Vagina (tissue), 2 donors: ENCODE data around the gene ECT2. TPM values are rescaled to one million over a fixed set of nuclear protein-coding genes. Genes with fewer than 3 reads are reported as not detected.

Experiments used
- DNase-seq, 2 donors: peaks; one replicate each; pipeline ENCODE4 v3.0.0-alpha.2; 2017; ENCODE audit errors: extremely low spot score in 2 of 2
- H3K27ac ChIP-seq: fragments of 200-600 bp; sonication (generic); one replicate; pipeline ENCODE4 v1.5.1; 2019
- H3K27me3 ChIP-seq: fragments of 200-600 bp; sonication (generic); one replicate; pipeline ENCODE4 v1.5.1; 2019
- H3K36me3 ChIP-seq, 2 donors: fragments of 200-600 bp; sonication (generic); one replicate each; pipeline ENCODE4 v1.5.1; 2017 to 2019
- H3K4me1 ChIP-seq: fragments of 200-600 bp; sonication (generic); one replicate; pipeline ENCODE4 v1.5.1; 2019
- H3K4me3 ChIP-seq, 2 donors: fragments of 200-600 bp; sonication (generic); 1 replicate in 1 of 2; 2 replicates in 1 of 2; pipeline ENCODE4 v1.5.1; 2016 to 2019
- H3K9me3 ChIP-seq: fragments of 200-600 bp; sonication (generic); one replicate; pipeline ENCODE4 v1.5.1; 2019
- CTCF ChIP-seq, 3 experiments: fragments of 450-650 bp in 2 of 3; fragments of 200-600 bp in 1 of 3; sonication (generic) in 1 of 3; IDR thresholded peaks; one replicate each; pipeline ENCODE4 v1.5.1; 2017 to 2019; ENCODE audit warnings: antibody characterized with exemption in 3 of 3, mild to moderate bottlenecking in 2 of 3, moderate library complexity in 2 of 3
- POLR2A ChIP-seq, 2 donors: fragments of 450-650 bp; IDR thresholded peaks; one replicate each; pipeline ENCODE4 v1.6.1; 2017; ENCODE audit warnings: antibody characterized with exemption in 2 of 2, mild to moderate bottlenecking in 2 of 2, moderate library complexity in 2 of 2
- POLR2AphosphoS5 ChIP-seq, 2 donors: sonication (generic); formaldehyde crosslinking; IDR thresholded peaks; one replicate each; pipeline ENCODE4 v1.9.0; 2017; ENCODE audit warnings: antibody characterized with exemption in 2 of 2, mild to moderate bottlenecking in 2 of 2, low read depth in 1 of 2; ENCODE audit not compliant: insufficient read depth in 1 of 2
- intact Hi-C: fragments of 100-400 bp; cut with DNase I; formaldehyde crosslinking; loops from one replicate; pipeline ENCODE4 v1.15.1; 2023
- total RNA-seq: library from RNA; depleted of rRNA; stranded (reverse); fragments of >200 nt; gene quantifications from one replicate; pipeline ENCODE4 v1.2.3, GENCODE V29; 2016

The ECT2 gene
- total RNA-seq, 1 donor from 2014 or later = 6.4 TPM

GRCh38 chr3:172704001-172704400 lies 46.5 kb upstream of the ECT2 start:
- no peak for DNase-seq
- no peak for TF ChIP-seq POLR2AphosphoS5 (IDR thresholded peaks at IDR 0.05; ENCODE audit: insufficient read depth in 1 of 2, low read depth in 1 of 2)
- TF ChIP-seq CTCF (IDR thresholded peaks at IDR 0.05) = no peak
- TF ChIP-seq POLR2A (IDR thresholded peaks at IDR 0.05) = no peak
- H3K9me3 ChIP-seq = no peaks in the 10 kb centered on the region
- no peak overlapping the region for H3K4me3 ChIP-seq
- intact Hi-C loops = no loop called here
- H3K27me3 ChIP-seq = no peaks in the 10 kb centered on the region
- no peaks in the 10 kb centered on the region for H3K36me3 ChIP-seq
- H3K27ac ChIP-seq = no peak overlapping the region
- H3K4me1 ChIP-seq = peaks cover 17% of the 10 kb centered on the region

- H3K36me3 ChIP-seq = no peaks in the 10 kb centered on the region
Observed at GRCh38 chr3:172705170-172705569, 45.4 kb upstream of the ECT2 start.

GRCh38 chr3:172707030-172707429 lies 43.5 kb upstream of the ECT2 start:
- intact Hi-C loops = no loop called here
- H3K4me1 ChIP-seq = peaks cover 29% of the 10 kb centered on the region
- no peak overlapping the region for H3K4me3 ChIP-seq
- no peak overlapping the region for H3K27ac ChIP-seq
- H3K36me3 ChIP-seq = no peaks in the 10 kb centered on the region
- H3K9me3 ChIP-seq = no peaks in the 10 kb centered on the region
- TF ChIP-seq CTCF (IDR thresholded peaks at IDR 0.05) (no peak), POLR2A (IDR thresholded peaks at IDR 0.05) (no peak), POLR2AphosphoS5 (IDR thresholded peaks at IDR 0.05; ENCODE audit: insufficient read depth in 1 of 2, low read depth in 1 of 2) (no peak)
- DNase-seq = no peak
- H3K27me3 ChIP-seq = no peaks in the 10 kb centered on the region

More at GRCh38 chr3:172705170-172705569, 45.4 kb upstream of the ECT2 start:
- intact Hi-C loops = no loop called here
- Histone ChIP-seq H3K9me3 (no peaks in the 10 kb centered on the region), H3K27ac (no peak overlapping the region), H3K27me3 (no peaks in the 10 kb centered on the region), H3K4me3 (no peak overlapping the region), H3K4me1 (peaks cover 23% of the 10 kb centered on the region)
- no peak for DNase-seq
- no peak for TF ChIP-seq CTCF (IDR thresholded peaks at IDR 0.05)
- no peak for TF ChIP-seq POLR2AphosphoS5 (IDR thresholded peaks at IDR 0.05; ENCODE audit: insufficient read depth in 1 of 2, low read depth in 1 of 2)
- TF ChIP-seq POLR2A (IDR thresholded peaks at IDR 0.05) = no peak

- peaks cover 29% of the 10 kb centered on the region for H3K4me1 ChIP-seq
Observed at GRCh38 chr3:172707967-172708366, 42.6 kb upstream of the ECT2 start.

More at GRCh38 chr3:172707967-172708366, 42.6 kb upstream of the ECT2 start:
- intact Hi-C loops = no loop called here
- no peak overlapping the region for H3K27ac ChIP-seq
- no peaks in the 10 kb centered on the region for H3K9me3 ChIP-seq
- H3K36me3 ChIP-seq = no peaks in the 10 kb centered on the region
- H3K4me3 ChIP-seq = no peak overlapping the region
- TF ChIP-seq POLR2AphosphoS5 (IDR thresholded peaks at IDR 0.05; ENCODE audit: insufficient read depth in 1 of 2, low read depth in 1 of 2) (no peak), POLR2A (IDR thresholded peaks at IDR 0.05) (no peak), CTCF (IDR thresholded peaks at IDR 0.05) (no peak)
- DNase-seq = no peak
- H3K27me3 ChIP-seq = no peaks in the 10 kb centered on the region
